Measurements from ENCODE around the gene SLC41A1.

DNA sequence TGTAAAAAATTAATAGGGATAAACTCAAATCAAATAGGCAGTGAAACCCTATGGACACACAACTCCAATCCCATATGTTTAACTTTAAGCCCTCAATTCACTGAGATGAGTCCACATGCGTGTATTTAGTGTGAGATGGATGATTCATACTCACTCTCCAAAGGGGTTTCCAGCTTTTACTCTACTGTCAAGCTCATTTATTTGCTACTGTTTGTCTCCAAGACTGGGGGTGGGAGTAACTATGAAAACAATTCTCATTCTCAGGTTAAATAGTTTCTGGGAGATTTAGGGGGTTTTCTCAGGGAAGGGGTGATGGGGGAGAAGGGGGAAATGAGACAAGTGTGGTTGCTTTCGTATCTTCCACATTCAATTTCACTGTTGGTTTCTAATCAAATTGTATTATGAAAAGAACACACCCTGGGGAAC, 40.4 kb downstream of the SLC41A1 start:
- no peak for TF ChIP-seq CTCF (IDR thresholded peaks at IDR 0.05; ENCODE audit: extremely low read depth in 1 of 2, insufficient read depth in 1 of 2, low read depth in 1 of 2, low read length in 2 of 2)
- no peak for TF ChIP-seq POLR2A (IDR thresholded peaks at IDR 0.05; ENCODE audit: low read depth, low read length)
- TF ChIP-seq EZH2 (IDR thresholded peaks at IDR 0.05; ENCODE audit: borderline replicate concordance, low read depth, low read length, severe bottlenecking): no peak
- TF ChIP-seq JUN (IDR thresholded peaks at IDR 0.05; ENCODE audit: borderline replicate concordance, insufficient read depth, insufficient read length, low read depth): no peak
- TF ChIP-seq POLR2AphosphoS5 (IDR thresholded peaks at IDR 0.05; ENCODE audit: insufficient read depth, low read depth, low read length): no peak
- TF ChIP-seq MYC (IDR thresholded peaks at IDR 0.05; ENCODE audit: low read depth, low read length): no peak
- no peak for TF ChIP-seq MAX (IDR thresholded peaks at IDR 0.05; ENCODE audit: insufficient read depth, insufficient read length)
